GM19023 (cell line): ENCODE measurements around the gene CLTC.

Source experiments
- ATAC-seq: cut with Tn5 transposase; IDR thresholded peaks from one replicate; pipeline ENCODE4 v1.9.1; 2021; ENCODE audit warnings: mild to moderate bottlenecking, moderate library complexity; ENCODE audit not compliant: unreplicated experiment

Gene CLTC

GRCh38 chr17:59723041-59723440 is 103.3 kb downstream of the CLTC start:
- no peak for ATAC-seq

GRCh38 chr17:59723607-59724006 is 103.9 kb downstream of the CLTC start:
- no peak for ATAC-seq

- no peak for ATAC-seq
These were observed 106.0 kb downstream of the CLTC start for GRCh38 chr17:59725691-59726090.

GRCh38 chr17:59727817-59728533 is 108.3 kb downstream of the CLTC start:
- ATAC-seq: no peak

GRCh38 chr17:59730268-59730834 is 110.7 kb downstream of the CLTC start:
- no peak for ATAC-seq

GRCh38 chr17:59733697-59734096 is 114.0 kb downstream of the CLTC start:
- no peak for ATAC-seq

- ATAC-seq: no peak
These were observed 114.5 kb downstream of the CLTC start for GRCh38 chr17:59734226-59734625.

GRCh38 chr17:59737324-59737723 is 117.6 kb downstream of the CLTC start:
- no peak for ATAC-seq

- ATAC-seq: no peak
These were observed 124.1 kb downstream of the CLTC start for GRCh38 chr17:59743842-59744241.

GRCh38 chr17:59745040-59745439 is 125.3 kb downstream of the CLTC start:
- no peak for ATAC-seq
